Activated CD8-positive, alpha-beta T cell treated with anti-CD3 and anti-CD28 coated beads for 36 hours (primary cell): ENCODE measurements around the gene BRSK2. TPM values are rescaled to one million over a fixed set of nuclear protein-coding genes. Genes with fewer than 3 reads are reported as not detected.

Experiments used
- ATAC-seq: fragments of 200-7000 bp; cut with Tn5 transposase; one replicate; pipeline ENCODE4 v1.10.0; 2021; ENCODE audit warnings: mild to moderate bottlenecking, moderate library complexity
- CTCF ChIA-PET: fragments of 350-600 bp; sonication (Branson Sonifier 250); formaldehyde crosslinking; loops from one replicate; lab custom pipeline; 2021; ENCODE audit warnings: antibody characterized with exemption; lab: Charles Lee
- POLR2A ChIA-PET: fragments of 350-600 bp; sonication (Branson Sonifier 250); formaldehyde crosslinking; loops from one replicate; lab custom pipeline; 2021; ENCODE audit warnings: antibody characterized with exemption; lab: Charles Lee
- DNase-seq: peaks from one replicate; pipeline ENCODE4 v3.0.0-alpha.2; 2020
- H3K27ac Mint-ChIP-seq: one replicate; pipeline ENCODE4 v1.8.0; 2021; ENCODE audit warnings: mild to moderate bottlenecking, mixed read lengths
- H3K27me3 Mint-ChIP-seq: one replicate; pipeline ENCODE4 v1.8.0; 2021; ENCODE audit warnings: mixed read lengths
- H3K36me3 Mint-ChIP-seq: one replicate; pipeline ENCODE4 v1.8.0; 2021; ENCODE audit warnings: low read depth, mixed read lengths
- H3K4me1 Mint-ChIP-seq: one replicate; pipeline ENCODE4 v1.8.0; 2021; ENCODE audit warnings: low read depth, mixed read lengths
- H3K4me3 Mint-ChIP-seq: one replicate; pipeline ENCODE4 v1.8.0; 2021; ENCODE audit warnings: mild to moderate bottlenecking, moderate library complexity, mixed read lengths
- H3K9me3 Mint-ChIP-seq: one replicate; pipeline ENCODE4 v1.8.0; 2021; ENCODE audit warnings: mixed read lengths
- intact Hi-C: fragments of 100-400 bp; cut with micrococcal nuclease; formaldehyde crosslinking; loops from one replicate; pipeline ENCODE4 v1.10.0; 2022
- total RNA-seq, 2 experiments: library from RNA; stranded (reverse); gene quantifications; one replicate each; pipeline ENCODE4 v1.2.3, GENCODE V29; 2021
- TF ChIP-seq, protein P1 (sequence below): fragments of 200-600 bp; IDR thresholded peaks from one replicate; pipeline ENCODE4 v1.8.0; 2022; ENCODE audit warnings: antibody characterized with exemption, mild to moderate bottlenecking

The BRSK2 gene
- total RNA-seq, 2 experiments from 2014 or later: 1.1 to 2.0 TPM

DNA sequence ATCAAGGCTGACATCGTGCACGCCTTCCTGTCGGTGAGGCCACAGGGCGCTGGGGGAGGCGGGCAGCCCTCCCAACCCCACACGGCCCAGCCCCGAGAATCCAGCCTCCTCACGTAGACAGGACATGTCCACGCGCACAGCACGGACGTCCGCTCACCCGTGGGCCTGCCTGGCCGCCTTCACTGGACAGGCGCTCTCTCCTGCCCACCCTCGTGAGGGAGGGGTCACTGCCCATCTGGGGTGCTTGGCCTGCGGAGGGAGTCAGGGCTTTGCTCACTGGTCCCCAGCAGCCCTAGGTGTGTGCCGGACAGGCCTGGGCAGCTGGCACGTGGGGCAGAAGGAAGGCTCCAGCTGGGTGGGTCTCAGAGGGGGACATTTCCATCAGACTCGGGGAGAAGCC, 64.8 kb downstream of the BRSK2 start:
- no peak for ATAC-seq
- CTCF ChIA-PET: no interaction called here
- no peaks in the 10 kb centered on the region for H3K4me1 Mint-ChIP-seq

DNA sequence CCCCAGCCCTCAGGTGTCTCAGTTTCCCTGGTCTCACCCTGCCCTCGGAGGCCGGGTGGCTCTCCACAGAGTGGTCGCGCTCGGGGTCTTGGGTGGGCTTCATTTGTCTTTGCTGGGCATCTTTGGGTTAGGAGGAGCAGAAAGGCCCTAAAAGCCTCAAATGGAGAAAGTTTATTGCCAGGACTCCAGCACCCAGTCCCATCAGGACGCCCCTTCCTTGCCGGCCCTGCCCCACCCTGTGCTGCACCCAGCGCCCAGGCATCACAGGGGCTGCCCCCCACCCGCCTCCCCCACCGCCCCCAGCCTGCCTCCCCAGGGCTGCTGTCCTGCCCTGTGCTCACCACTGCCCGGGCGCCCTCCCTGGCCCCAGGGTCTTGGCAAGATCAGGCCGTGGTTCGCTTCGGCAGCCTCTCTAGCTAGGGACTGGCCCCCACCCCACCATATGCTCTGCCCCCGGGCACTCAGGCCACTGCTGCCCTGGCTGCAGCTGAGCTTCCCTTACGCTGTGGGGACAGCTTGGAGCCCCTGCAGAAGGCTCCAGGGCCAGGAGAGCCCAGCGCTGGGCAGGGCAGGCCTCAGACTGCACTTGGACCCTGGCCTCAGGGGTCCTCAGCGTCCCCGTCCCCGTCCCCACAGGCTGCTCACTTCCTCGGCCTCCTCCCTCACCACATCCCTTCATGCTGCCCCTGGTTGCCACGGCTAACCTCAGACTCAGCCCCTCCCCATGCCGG, 65.5 kb downstream of the BRSK2 start:
- Mint-ChIP-seq H3K36me3 (no peaks in the 10 kb centered on the region), H3K9me3 (no peaks in the 10 kb centered on the region), H3K27ac (no peak overlapping the region), H3K4me1 (no peaks in the 10 kb centered on the region), H3K27me3 (no peaks in the 10 kb centered on the region), H3K4me3 (no peak overlapping the region)
- TF ChIP-seq, protein P1, sequence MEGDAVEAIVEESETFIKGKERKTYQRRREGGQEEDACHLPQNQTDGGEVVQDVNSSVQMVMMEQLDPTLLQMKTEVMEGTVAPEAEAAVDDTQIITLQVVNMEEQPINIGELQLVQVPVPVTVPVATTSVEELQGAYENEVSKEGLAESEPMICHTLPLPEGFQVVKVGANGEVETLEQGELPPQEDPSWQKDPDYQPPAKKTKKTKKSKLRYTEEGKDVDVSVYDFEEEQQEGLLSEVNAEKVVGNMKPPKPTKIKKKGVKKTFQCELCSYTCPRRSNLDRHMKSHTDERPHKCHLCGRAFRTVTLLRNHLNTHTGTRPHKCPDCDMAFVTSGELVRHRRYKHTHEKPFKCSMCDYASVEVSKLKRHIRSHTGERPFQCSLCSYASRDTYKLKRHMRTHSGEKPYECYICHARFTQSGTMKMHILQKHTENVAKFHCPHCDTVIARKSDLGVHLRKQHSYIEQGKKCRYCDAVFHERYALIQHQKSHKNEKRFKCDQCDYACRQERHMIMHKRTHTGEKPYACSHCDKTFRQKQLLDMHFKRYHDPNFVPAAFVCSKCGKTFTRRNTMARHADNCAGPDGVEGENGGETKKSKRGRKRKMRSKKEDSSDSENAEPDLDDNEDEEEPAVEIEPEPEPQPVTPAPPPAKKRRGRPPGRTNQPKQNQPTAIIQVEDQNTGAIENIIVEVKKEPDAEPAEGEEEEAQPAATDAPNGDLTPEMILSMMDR: no peak
- ATAC-seq (no peak), DNase-seq (no peak)
- POLR2A ChIA-PET: no interaction called here
- CTCF ChIA-PET: interaction anchor here (0.9 kb wide), 1 partner anchor 119 kb away, joined by 3 read pairs; no protein-coding TSS in a partner anchor
- intact Hi-C loops: no loop called here

More for the DNA sequence above, 64.8 kb downstream of the BRSK2 start:
- TF ChIP-seq, protein P1: no peak
- Mint-ChIP-seq H3K9me3 (no peaks in the 10 kb centered on the region), H3K36me3 (no peaks in the 10 kb centered on the region), H3K27me3 (no peaks in the 10 kb centered on the region), H3K27ac (no peak overlapping the region), H3K4me3 (no peak overlapping the region)
- intact Hi-C loops: no loop called here
- POLR2A ChIA-PET: no interaction called here
- no peak for DNase-seq

DNA sequence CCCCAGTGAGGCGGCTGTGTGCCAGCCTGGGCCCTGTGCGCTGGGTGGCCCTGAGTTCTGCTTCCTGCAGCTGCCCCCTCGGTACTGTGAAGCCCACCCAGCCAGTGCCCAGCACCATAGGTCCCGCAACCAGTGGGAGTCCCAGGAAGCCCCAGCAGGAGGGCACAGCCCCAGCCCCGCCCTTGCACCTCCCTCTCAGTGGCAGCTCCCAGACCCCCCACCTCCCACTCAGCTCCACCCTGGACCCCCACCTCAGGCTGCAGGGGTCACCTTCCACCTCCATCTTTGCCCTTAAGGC, 66.0 kb downstream of the BRSK2 start:
- intact Hi-C loops: no loop called here
- TF ChIP-seq, protein P1: no peak
- POLR2A ChIA-PET: no interaction called here
- ATAC-seq (no peak), DNase-seq (no peak)
- Mint-ChIP-seq H3K27ac (no peak overlapping the region), H3K36me3 (no peaks in the 10 kb centered on the region), H3K4me1 (no peaks in the 10 kb centered on the region), H3K27me3 (no peaks in the 10 kb centered on the region), H3K4me3 (no peak overlapping the region), H3K9me3 (no peaks in the 10 kb centered on the region)
- CTCF ChIA-PET: interaction anchor here (0.9 kb wide), 1 partner anchor 119 kb away, joined by 3 read pairs; no protein-coding TSS in a partner anchor

DNA sequence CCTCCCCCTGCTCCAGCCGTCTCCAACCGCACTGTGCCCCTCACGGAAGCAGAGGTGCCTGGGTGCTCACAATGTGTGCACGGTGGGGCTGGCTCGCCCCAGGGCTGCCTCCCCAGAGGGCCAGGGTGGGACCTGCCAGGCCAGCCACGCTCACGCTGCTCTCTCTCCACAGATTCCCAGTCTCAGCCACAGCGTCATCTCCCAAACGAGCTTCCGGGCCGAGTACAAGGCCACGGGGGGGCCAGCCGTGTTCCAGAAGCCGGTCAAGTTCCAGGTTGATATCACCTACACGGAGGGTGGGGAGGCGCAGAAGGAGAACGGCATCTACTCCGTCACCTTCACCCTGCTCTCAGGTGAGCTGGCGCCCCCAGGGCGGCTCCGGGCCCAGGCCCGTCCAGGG, 66.4 kb downstream of the BRSK2 start:
- no peaks in the 10 kb centered on the region for H3K9me3 Mint-ChIP-seq
- intact Hi-C loops: no loop called here
- no peaks in the 10 kb centered on the region for H3K36me3 Mint-ChIP-seq
- DNase-seq (no peak), ATAC-seq (no peak)
- H3K27me3 Mint-ChIP-seq: no peaks in the 10 kb centered on the region
- H3K4me3 Mint-ChIP-seq: no peak overlapping the region
- ChIA-PET CTCF (interaction anchor here (0.9 kb wide), 1 partner anchor 119 kb away, joined by 3 read pairs; no protein-coding TSS in a partner anchor), POLR2A (no interaction called here)
- H3K4me1 Mint-ChIP-seq: no peaks in the 10 kb centered on the region
- TF ChIP-seq, protein P1: no peak
- H3K27ac Mint-ChIP-seq: no peak overlapping the region

DNA sequence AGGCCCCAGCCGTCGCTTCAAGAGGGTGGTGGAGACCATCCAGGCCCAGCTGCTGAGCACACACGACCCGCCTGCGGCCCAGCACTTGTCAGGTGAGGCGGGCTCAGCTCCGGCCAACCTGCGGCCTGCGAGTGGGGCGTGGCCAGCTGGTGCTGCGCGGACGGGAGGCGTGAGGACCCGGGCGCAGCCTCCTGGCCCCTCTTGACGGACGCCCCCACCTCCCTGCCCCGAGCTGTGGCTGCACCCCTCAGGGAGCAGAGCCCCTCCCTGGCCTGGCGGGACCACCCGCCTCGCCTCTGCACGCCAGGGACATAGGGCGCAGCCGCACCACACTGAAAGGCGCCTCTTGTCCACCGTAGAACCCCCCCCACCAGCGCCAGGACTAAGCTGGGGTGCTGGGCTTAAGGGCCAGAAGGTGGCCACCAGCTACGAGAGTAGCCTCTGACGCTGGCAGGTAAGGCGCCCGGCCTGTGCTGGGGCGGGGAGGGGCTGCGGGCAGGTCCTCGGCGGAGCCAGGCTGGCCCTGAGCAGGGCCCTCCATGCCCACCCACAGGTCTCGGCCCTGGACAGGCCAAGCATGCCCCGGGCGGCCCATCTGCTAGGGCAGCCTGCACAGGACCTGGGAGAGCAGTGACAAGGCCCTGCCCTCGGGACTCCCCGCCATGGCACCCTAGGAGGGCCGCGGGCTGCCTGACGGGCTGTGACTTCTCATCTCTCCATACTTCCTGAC, 67.0 kb downstream of the BRSK2 start:
- Mint-ChIP-seq H3K4me1 (no peaks in the 10 kb centered on the region), H3K4me3 (no peak overlapping the region), H3K27me3 (no peaks in the 10 kb centered on the region), H3K27ac (no peak overlapping the region), H3K36me3 (no peaks in the 10 kb centered on the region), H3K9me3 (no peaks in the 10 kb centered on the region)
- DNase-seq (no peak), ATAC-seq (no peak)
- TF ChIP-seq, protein P1: no peak
- intact Hi-C loops: no loop called here
- CTCF ChIA-PET: no interaction called here
- POLR2A ChIA-PET: no interaction called here
